Lower leg skin (tissue), 4 donors: ENCODE data around the gene MCM8. TPM values are rescaled to one million over a fixed set of nuclear protein-coding genes. Genes with fewer than 3 reads are reported as not detected.

Experiments used
- DNase-seq, 2 donors: peaks; one replicate each; pipeline ENCODE4 v3.0.0-alpha.2; 2019; ENCODE audit warnings: low spot score in 2 of 2
- H3K4me3 ChIP-seq: fragments of 200-600 bp; sonication (generic); 2 replicates; pipeline ENCODE4 v1.5.1; 2017; ENCODE audit warnings: mild to moderate bottlenecking, low read depth; ENCODE audit not compliant: poor library complexity, severe bottlenecking
- CTCF ChIP-seq, 3 donors: fragments of 450-650 bp; IDR thresholded peaks; one replicate each; pipeline ENCODE4 v1.5.1; 2016; ENCODE audit warnings: antibody characterized with exemption in 3 of 3, mild to moderate bottlenecking in 3 of 3, moderate library complexity in 2 of 3
- POLR2A ChIP-seq, 2 donors: fragments of 450-650 bp; IDR thresholded peaks; one replicate each; pipeline ENCODE4 v1.6.1; 2016 to 2017; ENCODE audit warnings: antibody characterized with exemption in 2 of 2, mild to moderate bottlenecking in 1 of 2, moderate library complexity in 1 of 2
- WGBS, 2 donors: methylation state at CpG; one replicate each; pipeline ENCODE4 v1.1.5; 2018; 5-methylcytosine and 5-hydroxymethylcytosine counted together
- intact Hi-C: fragments of 100-400 bp; cut with DNase I; formaldehyde crosslinking; loops from one replicate; pipeline ENCODE4 v1.15.0; 2023; ENCODE audit warnings: low total_unique reads
- total RNA-seq, 4 donors: library from RNA; depleted of rRNA; stranded (reverse); fragments of >200 nt; gene quantifications; one replicate each; pipeline ENCODE4 v1.1.0, GENCODE V29; 2016

The MCM8 gene
- total RNA-seq, 4 donors from 2014 or later, result 2.4 to 5.1 (median 4.3) TPM

DNA sequence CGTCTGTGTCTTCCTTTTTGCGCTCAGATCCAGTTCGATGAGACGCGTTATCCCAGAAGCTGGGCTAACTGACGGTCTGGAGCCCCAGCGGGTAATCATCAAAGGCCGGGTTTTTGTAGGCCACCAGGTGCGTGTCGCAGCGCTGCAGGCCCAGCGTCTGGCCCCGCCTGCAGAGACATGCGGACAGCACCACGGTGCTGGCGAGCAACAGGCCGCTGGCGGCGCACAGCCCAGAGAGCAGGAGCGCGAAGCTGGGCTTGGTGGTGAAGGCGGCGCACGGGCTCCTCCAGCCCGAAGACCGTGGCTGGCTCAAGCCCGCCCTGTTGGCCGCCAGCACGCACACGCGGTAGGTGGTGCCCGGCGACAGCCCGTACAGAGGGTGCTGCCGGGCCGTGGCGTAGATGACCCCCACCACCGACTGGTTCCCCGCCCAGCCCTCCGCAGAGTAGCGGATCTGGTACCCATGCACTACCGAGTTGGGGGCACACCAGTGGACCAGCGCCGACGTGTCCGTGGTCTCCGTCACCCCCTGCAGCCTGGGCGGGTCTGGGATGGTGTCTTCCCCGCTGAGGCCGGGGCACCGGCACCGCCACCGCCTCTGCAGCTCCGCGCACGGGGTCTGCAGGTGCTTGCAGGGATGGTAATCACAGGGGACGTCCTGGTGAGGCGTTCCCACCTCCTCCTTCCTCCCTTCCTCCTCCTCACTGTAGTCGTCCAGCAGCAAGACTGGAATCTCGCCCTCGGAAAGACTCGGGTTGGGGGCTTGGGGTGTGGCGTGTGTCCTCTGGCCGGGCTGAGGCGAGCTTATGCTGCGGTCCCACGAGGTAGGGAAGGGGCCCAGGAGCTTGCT, 90.7 kb downstream of the MCM8 start:
- 85 to 88% methylated on average over 49 to 67 of the region's 67 CpGs for WGBS, 2 donors
- no peak overlapping the region for H3K4me3 ChIP-seq
- TF ChIP-seq POLR2A (IDR thresholded peaks at IDR 0.05) (no peak), CTCF (IDR thresholded peaks at IDR 0.05) (no peak)
- DNase-seq, result no peak
- intact Hi-C loops, result no loop called here

DNA sequence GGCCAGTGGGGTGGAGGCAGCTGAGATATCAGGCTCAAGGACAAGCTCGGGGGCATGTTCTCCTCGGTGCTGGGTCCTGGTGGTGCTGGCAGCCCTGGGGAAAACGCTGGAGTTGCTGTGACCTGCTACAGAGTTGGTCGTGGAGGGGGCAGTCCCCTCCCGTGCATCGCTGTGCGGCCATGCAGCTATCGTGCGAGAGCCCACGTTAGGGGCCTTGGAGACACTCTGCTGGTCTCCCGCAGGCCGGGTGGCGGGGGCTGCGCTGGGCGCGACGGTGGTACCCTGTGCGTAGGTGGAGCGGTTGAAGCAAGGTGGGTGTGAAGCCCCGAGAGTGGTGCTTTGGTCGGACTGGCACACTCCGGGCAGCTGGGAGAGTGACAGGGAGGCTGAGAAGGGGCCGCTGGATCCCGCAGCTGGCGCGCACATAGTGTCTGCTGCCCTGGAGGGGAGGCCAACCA, 91.4 kb downstream of the MCM8 start:
- TF ChIP-seq POLR2A (IDR thresholded peaks at IDR 0.05), result no peak
- TF ChIP-seq CTCF (IDR thresholded peaks at IDR 0.05), result no peak
- DNase-seq, result no peak
- intact Hi-C loops, result no loop called here
- H3K4me3 ChIP-seq, result no peak overlapping the region
- WGBS, 2 donors, result 93% methylated on average over 25 to 26 of the region's 26 CpGs

- H3K4me3 ChIP-seq, result no peak overlapping the region
- intact Hi-C loops, result no loop called here
- TF ChIP-seq POLR2A (IDR thresholded peaks at IDR 0.05), result no peak
- TF ChIP-seq CTCF (IDR thresholded peaks at IDR 0.05), result no peak
- 79 to 96% methylated on average over 2 of the region's 2 CpGs for WGBS, 2 donors
- no peak for DNase-seq
These were observed 93.7 kb downstream of the MCM8 start for GRCh38 chr20:6044115-6044514.

DNA sequence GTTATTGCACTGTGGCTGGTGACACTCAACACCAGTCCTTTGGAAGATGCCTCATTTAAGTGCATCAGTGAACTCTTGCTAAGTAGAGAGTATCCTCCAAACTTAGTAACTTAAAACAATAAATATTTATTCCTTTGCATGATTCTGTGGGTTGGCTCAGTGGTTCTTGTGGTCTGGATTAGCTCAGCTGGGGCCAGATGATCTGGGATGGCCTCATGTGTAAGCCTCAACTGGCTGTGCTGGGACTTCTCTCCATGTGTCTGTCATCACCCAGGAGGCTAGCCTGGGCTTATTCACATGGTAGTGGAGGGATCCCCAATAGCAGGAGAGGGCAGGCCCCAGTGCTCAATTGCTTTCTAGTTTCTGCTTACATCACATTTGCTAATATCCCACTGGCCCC, 95.1 kb downstream of the MCM8 start:
- no peak overlapping the region for H3K4me3 ChIP-seq
- intact Hi-C loops, result no loop called here
- TF ChIP-seq POLR2A (IDR thresholded peaks at IDR 0.05), result no peak
- TF ChIP-seq CTCF (IDR thresholded peaks at IDR 0.05), result no peak
- DNase-seq, result peak in 1 of 2 donors; percentile 42

GRCh38 chr20:6046432-6046831, 96.0 kb downstream of the MCM8 start:
- no peak overlapping the region for H3K4me3 ChIP-seq
- DNase-seq, result no peak
- TF ChIP-seq CTCF (IDR thresholded peaks at IDR 0.05) (no peak), POLR2A (IDR thresholded peaks at IDR 0.05) (no peak)
- WGBS, 2 donors, result 60 to 67% methylated on average over 1 of the region's 1 CpG
- intact Hi-C loops, result no loop called here
